Measurements from ENCODE around the gene OXTR.
"Not testable (repeated sequence)": the region's sequence is repeated elsewhere in the genome, so short reads cannot be mapped to it uniquely, and the experiment has no call there.

Gene OXTR

DNA sequence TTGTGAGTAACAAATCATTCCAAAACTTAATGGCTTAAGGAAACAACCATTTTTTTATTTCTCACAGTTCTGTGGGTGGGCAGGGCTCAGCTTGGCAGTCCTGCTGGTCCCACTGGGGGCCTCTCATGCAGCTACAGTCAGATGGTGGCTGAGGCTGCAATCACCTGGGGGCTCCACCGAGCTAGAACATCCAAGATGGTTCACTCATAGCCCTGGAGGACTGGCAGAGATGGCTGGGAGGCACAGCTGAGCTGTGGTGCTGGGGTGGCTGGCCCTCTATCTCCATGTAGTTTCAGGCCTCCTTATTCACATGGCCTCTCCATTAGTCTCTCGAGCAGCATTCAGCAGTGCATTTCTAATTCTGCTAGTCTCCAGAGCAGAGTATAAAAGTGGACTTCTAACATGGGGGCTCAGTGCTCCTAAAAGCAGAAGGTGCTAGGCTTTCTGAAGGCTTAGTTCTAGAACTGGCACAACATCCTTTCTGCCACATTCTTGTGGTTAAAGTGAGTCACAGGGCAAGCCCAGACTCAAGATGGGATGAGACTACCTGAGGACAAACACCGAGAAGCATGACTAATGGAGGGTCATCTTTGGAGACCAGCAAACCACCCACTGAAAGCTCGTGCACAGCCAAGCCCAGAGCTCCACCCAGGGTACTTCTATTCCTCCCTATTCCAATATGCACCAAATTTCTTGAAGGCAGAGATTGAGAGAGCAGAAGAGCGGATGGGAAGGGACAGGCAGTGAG lies 29.5 kb downstream of the OXTR start:
- no peak for DNase-seq

DNA sequence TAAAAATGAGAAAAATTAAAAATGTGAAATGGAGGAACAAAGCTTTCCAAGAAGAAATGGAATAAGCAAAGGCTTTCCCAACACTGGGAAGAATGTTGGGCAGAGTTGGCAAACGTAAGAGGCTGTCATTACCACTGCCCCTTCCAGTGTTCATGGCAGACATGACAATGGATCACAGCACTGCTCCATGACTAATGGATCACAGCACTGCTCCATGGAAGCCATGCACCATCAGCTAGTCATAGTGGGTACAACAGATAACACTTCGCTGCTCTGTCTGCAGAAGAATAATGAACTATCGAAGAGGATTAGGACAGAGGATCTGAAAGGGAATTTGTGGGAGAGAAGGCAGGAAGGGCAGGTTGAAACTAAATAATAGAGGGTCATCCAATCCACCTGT lies 30.8 kb downstream of the OXTR start:
- no peak for DNase-seq

DNA sequence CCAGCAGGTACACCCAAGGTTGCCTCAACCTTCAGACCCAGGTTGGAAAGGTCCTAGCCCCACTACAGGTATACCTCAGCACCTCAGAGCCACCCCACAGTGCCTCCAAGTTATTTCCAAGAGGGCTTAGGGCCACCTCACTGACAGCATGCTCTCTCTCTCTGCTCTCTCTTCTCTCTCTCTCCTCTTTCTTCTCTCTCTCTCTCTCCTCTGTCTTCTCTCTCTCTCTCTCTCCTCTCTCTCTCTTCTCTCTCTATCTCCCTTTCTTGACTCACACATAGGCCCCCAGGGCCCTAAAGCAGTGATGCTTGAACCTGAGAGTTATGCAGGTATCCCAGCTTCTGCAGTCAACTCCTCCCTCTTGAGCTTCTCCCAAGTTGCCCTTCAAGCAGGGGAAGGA lies 31.6 kb downstream of the OXTR start:
- DNase-seq = no peak

DNA sequence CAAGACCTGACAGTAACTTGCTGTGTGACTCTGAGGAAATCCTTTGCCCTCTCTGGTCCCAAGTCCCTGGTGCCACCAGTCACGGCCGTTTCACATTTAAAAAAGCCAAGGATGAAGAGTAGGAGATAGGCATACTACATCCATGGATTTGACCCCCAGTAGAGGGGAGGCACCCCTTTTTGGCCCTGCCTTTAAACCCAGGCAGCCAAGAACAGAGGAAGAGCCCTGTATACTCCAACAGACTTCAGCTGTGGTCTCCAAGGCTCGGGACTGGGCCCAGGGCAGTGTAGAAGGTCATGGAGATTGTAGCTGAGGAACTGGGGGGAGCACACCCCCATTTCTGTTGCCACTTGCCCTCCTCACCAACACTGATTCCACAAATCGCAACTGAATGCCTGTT lies 32.1 kb downstream of the OXTR start:
- DNase-seq = no peak

DNA sequence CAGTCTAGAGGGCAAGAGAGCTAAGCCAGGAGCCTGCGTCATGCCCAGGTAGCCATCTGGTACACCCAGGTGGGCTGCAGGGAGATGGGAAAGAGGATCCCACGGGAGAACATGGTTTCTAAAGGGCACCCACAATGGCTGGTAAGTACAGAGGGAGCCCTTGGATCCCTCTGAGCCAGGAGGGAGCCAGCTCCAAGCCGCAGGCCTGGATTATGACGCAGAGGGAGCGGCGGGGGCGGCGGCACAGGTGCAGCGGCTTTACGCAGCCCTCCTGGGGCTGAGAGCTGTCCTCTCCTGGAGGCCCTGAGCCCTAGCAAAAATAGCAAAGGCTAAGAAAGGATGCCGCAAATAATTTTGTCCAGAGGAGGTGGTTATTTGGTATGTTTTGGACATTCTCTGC lies 33.0 kb downstream of the OXTR start:
- DNase-seq = no peak

DNA sequence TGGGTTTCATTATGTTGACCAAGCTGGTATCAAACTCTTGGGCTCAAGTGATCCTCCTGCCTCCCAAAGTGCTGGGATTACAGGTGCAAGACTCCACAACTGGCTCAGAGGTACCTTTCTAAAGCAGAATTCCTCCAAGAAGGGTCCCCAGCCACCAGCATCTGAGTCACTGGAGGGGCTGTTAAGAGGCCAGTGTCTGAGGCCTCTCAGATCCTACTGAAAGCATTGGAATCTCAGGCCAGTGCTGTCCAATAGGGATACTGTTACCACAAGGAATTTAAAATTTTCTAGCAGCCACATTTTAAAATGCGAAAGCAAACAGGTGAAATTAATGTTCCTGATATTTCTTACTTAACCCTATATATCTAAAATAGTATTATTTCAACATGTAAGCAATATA lies 34.5 kb downstream of the OXTR start:
- no peak for DNase-seq

DNA sequence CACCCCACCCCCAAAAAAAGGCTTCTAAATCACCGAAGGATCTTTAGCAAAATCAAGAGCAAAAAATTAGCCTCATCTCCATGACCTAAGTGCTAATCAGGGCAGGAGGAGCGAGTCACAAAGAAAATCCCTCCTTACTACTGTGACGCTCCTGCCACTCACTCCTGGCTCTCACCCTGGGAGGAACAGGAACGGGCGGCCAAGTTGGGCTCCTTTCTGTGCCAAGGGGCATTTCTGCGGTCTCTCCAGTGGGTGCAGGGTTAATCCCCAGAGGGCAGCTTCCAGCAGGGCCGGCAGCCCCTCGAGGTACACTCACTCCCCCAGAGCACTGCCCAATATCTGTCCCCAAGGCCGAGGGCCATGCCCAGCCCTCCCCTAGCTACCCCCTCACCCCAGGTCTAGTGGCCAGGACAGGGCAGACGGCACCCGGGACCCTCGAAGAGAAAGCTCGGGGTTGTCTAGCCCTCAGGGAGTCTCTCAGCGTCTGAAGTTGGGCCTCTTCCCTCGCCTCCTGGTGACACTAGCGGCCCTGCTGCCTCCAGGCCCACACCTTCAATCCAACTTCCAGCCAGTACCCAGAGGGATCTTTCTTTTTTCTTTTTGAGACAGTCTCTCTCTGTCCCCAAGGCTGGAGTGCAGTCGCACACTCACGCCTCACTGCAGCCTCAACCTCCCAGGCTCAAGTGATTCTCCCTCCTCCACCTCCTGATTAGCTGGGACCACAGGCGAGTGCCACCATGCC lies 35.1 kb downstream of the OXTR start:
- no peak for DNase-seq

DNA sequence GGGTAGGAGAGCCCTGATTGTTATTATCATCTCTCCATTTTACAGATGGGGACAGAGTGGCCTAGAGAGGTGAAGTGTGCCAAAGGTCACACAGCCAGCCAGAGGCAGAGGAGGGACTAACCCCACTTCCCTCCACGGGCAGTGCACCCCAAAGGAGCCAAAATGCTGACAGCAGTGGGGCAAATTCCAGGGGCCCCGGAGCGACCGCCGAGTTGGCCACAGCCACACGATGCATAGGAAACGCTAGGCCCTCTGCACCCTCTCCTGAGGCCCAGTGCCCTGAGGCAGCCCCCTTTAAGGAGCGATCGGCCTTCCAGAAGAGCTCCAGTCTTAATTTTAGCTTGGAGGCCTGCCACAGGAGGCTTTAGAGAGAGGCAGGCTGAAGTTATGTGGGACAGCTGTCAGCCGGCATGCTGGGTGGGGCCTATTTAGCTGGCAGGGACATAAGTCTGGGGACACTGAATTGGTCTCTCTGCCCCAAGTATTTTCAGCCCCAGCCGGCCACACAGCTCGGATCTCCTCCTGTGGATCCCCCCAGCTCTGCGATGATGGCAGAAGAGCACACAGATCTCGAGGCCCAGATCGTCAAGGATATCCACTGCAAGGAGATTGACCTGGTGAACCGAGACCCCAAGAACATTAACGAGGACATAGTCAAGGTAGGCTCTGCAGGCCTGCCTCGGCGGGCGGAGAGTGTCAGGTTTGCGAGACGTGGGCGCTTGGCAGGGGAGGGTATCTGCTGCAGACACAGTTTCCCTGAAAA lies 35.9 kb downstream of the OXTR start, which contains the start of gene CAV3:
CAV3 (plus strand) TSS at position 471 of the 763 bp plus-strand sequence; CDS start at position 546, 75 bp downstream.
- no peak for DNase-seq

DNA sequence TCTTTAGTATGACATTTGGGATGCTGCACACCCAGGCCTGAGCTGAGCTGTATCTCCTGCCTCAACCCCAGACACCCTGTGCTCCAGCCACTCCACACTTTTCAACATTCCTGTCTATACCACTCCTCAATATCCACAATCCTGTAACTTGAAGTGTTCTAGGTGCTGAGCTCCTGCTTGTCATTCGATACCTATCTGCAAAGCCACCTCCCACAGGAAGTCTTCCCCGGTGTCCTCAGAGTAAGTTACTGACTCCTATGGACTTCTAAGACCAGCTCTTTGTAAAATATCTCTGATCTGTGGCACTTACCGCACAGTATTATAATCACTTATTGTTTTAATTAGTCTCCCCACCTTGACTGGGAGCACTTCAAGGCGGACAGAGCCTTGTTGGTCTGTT lies 37.0 kb downstream of the OXTR start:
- no peak for DNase-seq

DNA sequence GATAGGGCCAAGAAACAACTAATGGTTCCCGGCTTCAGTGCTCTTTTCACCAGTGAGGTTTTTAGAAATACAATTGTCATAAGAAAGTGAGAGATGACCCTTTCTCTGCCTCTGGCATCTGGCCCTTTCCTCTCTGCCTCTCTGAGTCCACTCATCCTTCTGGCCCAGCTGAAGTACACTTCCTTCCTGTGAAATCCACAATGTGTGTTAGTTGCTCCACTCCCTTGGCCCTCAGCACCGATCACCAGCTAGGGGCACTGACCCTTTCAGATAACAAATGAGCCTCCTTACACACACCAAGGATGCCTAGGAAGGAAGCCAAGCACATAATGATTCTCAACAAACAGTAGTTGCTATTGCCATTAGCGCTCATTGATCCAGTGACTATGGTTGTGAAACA lies 38.8 kb downstream of the OXTR start:
- no peak for DNase-seq

DNA sequence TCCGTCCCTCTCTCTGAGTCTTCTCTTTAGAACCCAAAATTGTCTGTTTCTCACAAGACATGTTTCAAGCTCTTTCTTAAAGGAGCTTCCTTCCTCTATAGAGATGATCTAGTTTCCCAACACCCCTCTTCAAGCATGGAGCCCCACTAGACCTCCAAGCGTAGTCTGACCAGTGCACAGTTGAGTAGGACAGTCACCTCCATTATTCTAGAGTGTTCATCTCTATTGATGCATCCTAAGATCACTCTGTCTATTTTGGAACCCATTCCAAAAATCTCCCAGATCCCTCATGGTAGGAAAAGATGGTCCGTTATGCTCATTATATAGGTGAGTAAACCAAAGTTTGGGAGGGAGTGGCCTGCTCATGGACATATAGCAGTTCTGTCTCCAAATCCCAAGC lies 39.9 kb downstream of the OXTR start:
- DNase-seq = no peak

DNA sequence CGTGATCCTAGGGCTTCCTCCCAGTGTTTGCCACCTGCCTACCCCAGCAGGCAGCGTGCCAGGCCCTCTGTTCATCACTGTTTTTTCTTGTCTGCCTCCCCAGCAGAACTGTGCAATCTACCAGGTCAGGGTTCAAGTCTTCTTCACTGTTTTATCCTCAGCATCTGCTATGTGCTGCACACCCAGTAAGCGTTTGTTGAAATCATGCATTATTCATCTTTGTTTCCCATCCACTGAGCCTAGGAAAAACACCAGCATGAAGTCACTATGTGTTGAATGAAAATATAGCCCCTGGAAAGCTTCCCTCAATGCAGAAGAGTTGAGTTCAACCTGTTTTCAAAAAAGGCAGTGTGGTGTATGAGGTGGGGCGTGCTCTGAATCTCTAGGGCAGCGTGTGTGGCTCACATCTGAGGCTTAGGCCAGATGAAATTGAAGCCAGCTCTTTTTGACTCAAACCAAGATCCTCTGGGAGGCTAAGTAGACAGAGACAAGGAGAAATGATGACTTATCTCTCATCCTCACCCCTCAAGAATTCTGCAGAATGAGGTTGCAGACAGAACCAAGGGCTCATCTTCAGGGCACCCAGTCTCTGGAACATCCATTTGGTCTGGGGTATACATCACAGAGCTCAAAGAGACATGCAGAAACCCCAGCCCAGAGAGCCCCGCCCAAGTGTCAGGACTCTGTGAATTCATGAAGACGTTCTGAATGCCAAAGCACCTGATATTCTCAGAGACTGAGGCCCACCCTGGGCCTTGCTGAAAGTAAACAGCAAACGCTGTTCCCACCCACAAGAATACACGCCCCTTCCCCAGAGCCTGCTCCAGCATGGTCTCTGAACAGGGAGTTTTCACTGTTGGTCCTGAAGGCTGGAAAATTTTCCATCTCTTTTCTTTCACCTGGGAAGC lies 41.6 kb downstream of the OXTR start:
- no peak for DNase-seq

DNA sequence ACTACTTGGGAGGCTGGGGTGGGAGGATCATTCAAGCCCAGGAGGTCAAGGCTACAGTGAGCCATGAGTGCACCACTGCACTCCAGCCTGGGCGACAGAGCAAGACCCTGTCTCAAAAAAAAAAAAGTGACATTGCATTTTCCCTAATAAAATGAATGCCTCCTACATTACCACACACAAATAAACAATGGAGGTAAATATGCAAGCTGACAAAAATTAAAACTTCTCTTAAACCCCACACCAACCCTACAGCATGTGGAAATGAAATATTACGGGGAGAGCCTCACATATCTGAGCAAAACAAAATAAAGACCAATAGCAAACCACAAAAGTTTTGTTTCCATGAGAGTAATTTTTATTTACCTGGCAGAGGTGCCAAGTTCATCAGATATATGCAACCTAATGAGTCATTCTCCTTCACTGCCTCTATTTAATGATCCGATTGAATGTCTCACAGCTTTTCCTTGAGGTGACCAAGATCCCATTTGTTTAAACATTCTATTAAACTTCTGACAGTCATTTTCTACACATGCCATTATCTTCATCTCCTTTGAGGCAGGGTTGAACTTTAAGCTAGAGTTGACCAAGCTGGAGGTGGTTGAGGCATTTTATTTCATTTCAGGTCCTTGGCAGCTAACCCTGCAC lies 45.2 kb downstream of the OXTR start:
- DNase-seq = no peak

DNA sequence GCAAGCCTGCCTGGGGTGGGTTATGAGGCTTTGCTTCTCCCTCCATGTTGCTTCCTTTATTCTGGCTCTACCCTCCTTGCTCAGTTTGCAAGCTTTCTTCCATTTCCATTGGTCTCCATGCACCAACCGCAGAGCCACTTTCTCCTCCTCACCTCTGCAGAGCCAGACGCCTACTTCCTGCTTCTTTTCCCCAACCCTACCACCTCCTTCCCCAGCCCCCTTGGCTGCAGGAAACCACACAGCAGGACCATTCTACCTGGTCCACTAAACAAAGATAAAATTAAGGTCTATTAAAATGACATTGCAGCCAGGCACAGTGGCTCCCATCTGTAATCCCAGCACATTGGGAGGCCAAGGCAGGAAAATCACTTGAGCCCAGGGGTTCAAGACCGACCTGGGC lies 45.8 kb downstream of the OXTR start:
- DNase-seq = no peak

DNA sequence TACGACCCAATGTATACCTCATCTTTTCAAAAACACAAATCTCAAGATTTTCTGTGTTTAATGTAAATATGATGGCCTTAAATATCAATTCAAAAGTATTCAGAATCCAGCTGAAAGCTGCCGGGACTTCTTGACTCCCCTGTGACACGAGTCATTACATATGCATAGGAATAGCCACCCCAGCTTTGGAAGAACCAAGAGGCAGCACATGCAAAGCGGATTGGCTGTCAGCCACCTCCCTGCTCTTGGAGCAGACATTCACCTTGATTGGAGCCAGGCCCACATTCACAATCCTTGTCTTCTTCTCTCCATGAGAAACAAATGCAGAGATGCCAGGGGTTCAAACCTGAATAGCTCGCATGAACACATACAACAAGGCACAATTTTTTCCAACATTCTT lies 46.6 kb downstream of the OXTR start:
- DNase-seq = no peak

DNA sequence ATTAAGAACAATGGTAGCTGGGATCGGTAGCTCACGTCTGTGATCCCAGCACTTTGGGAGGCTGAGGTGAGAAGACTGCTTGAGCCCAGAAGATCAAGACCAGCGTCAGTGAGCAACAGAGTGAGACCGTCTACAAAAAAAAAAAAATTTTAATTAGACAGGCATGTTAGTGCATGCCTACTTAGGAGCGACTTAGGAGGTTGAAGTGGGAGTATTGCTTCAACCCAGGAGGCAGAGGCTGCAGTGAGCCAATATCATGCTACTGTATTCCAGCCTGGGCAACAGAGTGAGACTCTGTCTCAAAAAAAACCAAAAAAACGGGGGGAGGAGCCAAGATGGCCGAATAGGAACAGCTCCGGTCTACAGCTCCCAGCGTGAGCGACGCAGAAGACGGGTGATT lies 53.7 kb downstream of the OXTR start:
- not testable (repeated sequence) for DNase-seq

DNA sequence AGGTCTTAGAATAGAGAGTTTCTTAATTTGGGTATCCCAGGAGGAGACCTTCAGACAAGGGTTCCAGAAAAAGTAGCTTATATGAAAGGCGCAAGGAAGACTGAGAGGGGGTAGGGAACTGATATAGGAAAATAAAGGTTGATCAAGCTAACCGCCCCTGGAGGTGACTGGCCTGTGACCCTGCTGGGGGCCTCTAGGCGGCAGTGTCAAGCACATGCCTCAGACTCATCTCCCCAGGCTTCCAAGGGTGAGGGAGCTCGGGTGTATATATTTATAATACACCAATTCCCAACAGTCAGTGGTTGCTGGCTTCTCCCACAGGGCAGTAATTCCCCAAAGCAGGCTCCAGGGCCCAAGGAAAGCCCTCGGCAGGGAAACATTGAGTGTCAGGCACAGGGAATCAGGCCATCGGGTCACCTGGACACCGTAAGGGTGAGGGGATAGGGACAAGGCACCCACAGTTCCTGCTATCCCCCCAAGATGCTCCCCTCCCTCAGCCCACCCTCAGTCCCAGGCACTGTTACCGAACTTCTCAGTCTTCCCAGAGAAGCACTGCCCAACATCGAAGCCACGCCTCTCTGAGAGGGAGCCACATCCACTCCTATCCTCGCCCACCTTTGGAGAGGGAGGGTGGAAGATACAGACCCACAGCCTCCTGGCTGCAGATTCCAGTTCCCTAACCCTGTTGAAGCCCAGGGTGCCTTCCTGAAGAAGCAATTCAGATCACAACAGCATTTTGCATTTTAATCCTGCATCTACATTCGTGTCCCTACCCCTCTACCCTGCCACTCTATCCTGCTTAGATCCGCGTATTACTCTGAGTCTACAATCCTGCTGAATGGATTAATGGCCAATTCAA lies 55.3 kb downstream of the OXTR start:
- no peak for DNase-seq

DNA sequence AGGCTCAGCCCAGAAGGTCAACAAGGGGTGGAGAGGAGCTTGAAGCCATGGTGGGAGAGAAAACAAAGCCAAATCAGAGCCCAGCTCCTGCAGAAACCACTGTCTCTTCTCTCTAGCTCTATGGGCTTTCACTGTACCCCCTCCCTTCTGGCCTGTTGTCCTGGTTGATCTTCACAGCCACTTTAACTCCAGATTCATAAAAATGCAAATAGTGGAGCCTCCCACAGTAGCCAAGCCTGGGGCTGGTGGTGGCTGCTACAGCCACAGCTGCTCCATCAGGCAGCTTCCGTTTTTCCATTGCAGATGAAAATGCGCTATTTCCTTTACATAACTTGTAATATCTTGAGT lies 56.5 kb downstream of the OXTR start:
- no peak for DNase-seq

DNA sequence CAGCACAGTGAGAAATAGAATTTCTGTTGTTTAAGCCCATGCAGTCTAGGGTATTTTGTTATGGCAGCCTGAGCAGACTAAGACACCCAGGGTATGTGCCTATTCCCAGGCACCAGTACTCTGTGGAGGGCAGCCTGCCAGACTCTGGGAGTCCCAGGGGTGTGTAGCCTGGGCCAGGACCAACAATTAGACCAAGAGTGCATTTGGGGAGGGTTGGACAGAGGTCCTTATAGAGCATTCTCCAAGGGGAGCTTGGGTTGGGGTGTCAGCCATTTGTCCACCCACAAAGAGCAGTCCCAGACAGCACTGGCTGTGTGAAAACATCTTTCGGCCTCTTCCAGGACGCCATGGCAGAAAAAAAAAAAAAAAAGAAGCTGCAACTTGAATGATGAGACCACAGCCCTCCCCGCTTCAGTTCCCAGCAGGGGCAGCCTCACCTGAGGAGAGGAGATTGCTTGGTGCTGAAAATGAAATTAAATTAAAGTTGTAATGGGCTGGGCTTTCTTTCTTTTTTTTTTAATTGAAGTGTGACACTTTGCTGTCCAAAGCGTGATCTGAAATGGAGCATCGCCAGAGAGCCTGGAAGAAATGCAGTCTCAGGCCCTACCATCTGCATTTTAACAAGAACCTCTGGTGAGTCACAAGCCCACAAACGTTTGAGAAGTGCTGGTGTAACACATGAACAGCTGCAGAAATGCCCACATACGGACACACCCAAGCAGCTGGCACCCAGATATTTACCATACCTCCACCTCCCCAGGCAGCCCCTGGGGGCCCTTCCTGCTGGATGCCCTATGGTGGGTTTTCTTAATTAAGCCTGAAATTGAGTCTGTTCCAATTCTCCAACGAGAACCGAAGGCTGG lies 57.1 kb downstream of the OXTR start:
- DNase-seq = no peak

DNA sequence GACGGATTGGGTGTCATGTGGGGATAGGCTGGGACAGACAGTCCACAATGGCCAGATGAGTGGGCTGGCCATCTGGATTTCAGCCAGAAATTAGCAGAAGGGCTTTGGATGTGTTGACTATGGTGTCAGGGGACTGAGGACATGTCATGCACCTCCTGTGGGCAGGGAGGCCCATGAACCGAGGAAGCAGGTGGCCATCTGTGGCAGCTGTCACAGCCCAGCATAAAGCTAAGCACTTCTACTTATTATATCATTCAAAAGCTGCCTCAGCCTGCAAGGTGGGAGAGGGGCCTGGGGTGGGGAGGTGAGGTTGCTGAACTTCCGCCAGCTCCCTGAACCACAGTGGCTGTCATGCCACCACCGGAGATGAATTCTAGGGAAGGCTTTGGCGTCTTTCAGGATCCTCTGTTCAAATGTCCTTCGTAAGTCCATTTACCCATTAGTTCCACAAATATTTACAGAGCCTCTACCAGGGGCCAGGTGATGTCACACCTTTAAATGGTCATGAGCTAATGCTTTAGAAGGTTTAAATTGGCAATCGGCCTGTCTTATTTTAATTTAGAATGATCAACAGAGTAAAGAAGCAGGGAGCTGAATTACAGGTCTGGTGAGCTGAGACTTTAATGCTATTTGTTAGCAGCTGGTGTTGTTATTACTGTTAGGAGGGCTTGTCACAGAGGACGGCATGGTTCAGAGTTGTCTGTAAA lies 59.5 kb downstream of the OXTR start:
- no peak for DNase-seq

Data from activated effector memory CD4-positive, alpha-beta T cell treated with Interleukin-2 at 50 U/mL for 16 hours (primary cell).